Measurements from ENCODE around the gene STYXL2. TPM values are rescaled to one million over a fixed set of nuclear protein-coding genes. Genes with fewer than 3 reads are reported as not detected.

The STYXL2 gene
- polyA plus RNA-seq, 3 donors, result 0.51 to 0.58 (median 0.53) TPM

GRCh38 chr1:167105271-167106118 lies 11.6 kb downstream of the STYXL2 start:
- no peak for DNase-seq (ENCODE audit: low read depth in 3 of 3, low spot score in 2 of 3)

DNA sequence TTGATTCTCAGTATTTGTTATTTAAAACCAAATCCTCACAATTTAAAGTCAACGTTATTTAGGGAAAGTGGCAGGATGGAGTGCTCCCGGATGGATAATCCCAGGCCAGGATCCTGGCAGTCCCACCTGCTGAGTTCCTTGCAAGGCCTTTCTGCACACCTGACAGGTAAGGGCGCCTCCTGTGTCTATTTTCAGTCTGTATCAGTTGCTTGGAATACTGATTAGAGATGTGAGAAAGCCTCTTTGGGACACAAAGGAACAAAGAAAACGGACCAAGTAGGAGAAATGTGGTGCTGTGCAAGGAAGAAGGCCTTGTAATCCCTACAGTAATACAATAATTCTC lies 12.2 kb downstream of the STYXL2 start:
- no peak for DNase-seq (ENCODE audit: low read depth in 3 of 3, low spot score in 2 of 3)

GRCh38 chr1:167107456-167107855 lies 13.6 kb downstream of the STYXL2 start:
- DNase-seq (ENCODE audit: low read depth in 3 of 3, low spot score in 2 of 3), result no peak

DNA sequence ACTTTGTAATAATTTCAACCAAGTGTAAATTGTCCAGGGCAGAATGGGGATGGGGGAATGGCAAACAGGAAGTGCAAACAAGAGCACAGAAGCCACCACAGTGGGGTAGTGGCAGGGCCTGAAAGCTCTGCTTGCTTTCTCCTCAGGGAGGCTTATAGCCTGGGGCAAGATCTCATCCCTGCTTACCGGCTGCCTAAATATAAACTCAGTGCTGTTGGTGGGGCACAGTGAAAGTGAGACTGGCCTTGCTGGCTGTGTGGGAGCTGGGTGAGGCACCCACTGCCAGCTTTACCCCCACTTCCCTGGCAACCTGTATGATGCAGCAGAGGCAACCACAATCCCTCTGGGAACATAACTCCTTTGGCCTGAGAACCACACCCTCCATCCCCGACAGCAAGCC lies 15.2 kb downstream of the STYXL2 start:
- no peak for DNase-seq (ENCODE audit: low read depth in 3 of 3, low spot score in 2 of 3)

GRCh38 chr1:167110586-167110985 lies 16.7 kb downstream of the STYXL2 start:
- no peak for DNase-seq (ENCODE audit: low read depth in 3 of 3, low spot score in 2 of 3)

GRCh38 chr1:167111868-167112709 lies 18.2 kb downstream of the STYXL2 start:
- no peak for DNase-seq (ENCODE audit: low read depth in 3 of 3, low spot score in 2 of 3)

DNA sequence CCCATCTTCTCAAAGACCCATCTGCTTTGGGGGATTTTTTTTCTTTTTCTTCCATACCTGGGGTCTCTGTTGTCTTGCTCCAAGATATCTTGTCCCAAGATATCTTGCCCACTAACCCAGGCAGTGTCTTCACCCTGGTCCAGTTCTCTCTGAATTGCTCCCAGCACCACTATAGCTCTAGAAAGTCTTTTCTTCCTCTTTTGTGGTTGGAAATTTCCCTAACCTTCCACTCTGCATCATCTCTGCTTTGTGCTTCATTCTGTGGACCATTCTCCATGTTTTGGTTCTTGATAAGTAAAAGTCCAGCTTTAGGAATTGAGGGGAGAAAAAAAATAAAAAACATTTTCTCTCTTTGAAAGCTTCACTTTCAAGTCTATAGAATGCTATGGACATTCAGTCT lies 20.9 kb downstream of the STYXL2 start:
- DNase-seq (ENCODE audit: low read depth in 3 of 3, low spot score in 2 of 3), result no peak

DNA sequence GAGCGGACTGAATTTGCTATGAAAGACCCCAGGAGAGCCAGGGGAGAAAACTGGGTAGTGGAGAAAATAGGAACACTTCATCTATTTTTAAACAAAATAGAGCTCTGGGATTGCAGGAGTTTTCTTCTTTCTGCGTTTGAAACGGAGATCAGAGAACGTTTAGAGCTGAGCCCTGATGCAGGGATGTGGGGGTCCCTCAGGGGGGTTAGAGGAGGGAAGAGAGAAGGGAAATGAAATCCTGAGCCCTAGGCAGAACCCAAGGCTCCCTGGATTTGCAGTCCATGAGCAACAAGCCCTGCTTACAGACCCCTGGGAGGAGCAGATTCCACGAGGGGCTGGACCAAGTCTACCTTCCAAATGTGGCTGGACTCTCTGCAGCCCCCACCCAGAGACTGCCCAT lies 21.8 kb downstream of the STYXL2 start:
- DNase-seq (ENCODE audit: low read depth in 3 of 3, low spot score in 2 of 3), result no peak

DNA sequence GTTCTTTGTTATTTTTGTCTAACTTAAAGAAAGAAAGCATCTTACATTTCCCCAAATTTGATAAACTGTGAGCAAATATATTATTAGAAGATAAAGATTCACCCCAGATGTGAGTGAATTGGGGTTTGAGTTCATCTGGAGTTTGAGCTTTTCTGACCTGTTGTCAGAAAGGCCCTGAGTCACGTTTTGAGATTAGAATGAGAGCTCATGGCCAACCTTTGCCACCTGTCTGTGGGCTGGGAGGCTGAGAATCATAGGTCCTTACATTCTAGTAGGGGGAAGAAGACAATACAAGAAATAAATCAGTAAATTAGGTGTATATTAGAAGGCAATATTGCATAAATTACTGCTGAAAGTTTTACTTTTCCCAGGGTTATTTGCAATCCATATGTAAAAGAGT lies 22.3 kb downstream of the STYXL2 start:
- no peak for DNase-seq (ENCODE audit: low read depth in 3 of 3, low spot score in 2 of 3)

- DNase-seq (ENCODE audit: low read depth in 3 of 3, low spot score in 2 of 3), result no peak
These were observed 23.4 kb downstream of the STYXL2 start for GRCh38 chr1:167117225-167117624.

DNA sequence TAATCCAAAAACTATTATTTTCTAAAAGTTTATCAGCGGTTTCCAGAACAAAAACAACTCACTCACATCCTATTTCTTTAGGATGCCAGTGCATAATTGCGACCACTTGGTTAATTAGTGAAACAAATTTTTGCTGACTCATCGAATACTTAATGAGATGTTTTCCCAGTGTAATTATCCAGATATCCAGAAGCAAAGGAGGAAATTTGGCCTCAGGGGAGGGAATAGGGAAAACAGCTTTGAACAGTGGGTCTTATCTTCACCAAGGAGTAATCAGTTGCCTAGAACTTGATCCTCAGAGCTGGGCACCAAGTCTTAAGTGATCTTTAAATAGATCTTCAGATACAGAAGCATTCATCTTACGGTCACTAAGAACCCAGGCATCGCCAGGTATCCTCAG lies 24.3 kb downstream of the STYXL2 start:
- DNase-seq (ENCODE audit: low read depth in 3 of 3, low spot score in 2 of 3), result no peak

DNA sequence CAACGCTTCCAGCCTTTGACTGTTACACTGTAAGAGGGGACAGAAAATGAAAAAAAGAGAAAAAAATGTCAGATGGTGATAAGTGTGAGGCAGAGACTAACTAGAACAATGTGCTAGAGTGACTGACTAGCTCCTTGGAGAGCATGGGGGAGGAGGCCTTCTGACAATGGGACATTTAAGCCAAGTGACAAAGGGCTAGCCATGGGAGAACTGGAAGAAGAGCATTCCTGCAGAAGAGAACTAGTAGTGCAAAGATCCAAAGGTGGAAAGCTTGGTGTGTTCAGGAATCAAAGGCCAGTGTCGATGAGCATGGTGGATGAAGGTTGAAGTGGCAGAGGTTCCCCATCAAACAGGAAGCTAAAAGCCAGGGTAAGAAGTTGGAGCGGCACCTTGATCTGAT lies 25.8 kb downstream of the STYXL2 start:
- no peak for DNase-seq (ENCODE audit: low read depth in 3 of 3, low spot score in 2 of 3)

DNA sequence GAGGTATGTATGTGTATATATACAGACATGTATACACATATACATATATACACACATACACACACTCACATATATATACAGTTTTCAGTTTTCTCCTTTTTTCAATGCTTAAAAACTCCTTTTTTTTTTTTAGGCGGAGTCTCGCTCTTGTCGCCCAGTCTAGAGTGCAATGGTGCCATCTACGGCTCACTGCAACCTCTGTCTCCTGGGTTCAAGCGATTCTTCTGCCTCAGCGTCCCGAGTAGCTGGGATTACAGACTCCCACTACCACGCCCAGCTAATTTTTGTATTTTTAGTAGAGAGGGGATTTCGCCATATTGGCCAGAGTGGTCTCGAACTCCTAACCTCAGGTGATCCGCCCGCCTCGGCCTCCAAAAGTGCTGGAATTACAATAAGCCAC lies 27.0 kb downstream of the STYXL2 start:
- DNase-seq (ENCODE audit: low read depth in 3 of 3, low spot score in 2 of 3), result no peak

- no peak for DNase-seq (ENCODE audit: low read depth in 3 of 3, low spot score in 2 of 3)
These were observed 27.7 kb downstream of the STYXL2 start for GRCh38 chr1:167121375-167122120.

- DNase-seq (ENCODE audit: low read depth in 3 of 3, low spot score in 2 of 3), result no peak
These were observed 28.2 kb downstream of the STYXL2 start for GRCh38 chr1:167122121-167122480.

- no peak for DNase-seq (ENCODE audit: low read depth in 3 of 3, low spot score in 2 of 3)
These were observed 28.7 kb downstream of the STYXL2 start for GRCh38 chr1:167122568-167122967.

- DNase-seq (ENCODE audit: low read depth in 3 of 3, low spot score in 2 of 3), result no peak
These were observed 32.4 kb downstream of the STYXL2 start for GRCh38 chr1:167126317-167126716.

DNA sequence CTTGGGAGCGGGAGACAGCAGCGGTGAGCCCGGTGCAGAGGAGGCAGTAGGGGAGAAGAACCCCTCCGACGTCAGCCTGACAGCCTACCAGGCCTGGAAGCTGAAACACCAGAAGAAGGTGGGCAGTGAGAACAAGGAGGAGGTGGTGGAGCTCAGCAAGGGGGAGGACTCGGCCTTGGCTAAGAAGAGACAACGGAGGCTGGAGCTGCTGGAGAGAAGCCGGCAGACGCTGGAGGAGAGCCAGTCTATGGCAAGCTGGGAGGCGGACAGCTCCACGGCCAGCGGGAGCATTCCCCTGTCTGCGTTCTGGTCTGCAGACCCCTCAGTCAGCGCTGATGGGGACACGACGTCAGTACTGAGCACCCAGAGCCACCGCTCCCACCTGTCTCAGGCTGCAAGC lies 32.9 kb downstream of the STYXL2 start:
- DNase-seq (ENCODE audit: low read depth in 3 of 3, low spot score in 2 of 3), result no peak

GRCh38 chr1:167127236-167127635 lies 33.4 kb downstream of the STYXL2 start:
- DNase-seq (ENCODE audit: low read depth in 3 of 3, low spot score in 2 of 3), result no peak

DNA sequence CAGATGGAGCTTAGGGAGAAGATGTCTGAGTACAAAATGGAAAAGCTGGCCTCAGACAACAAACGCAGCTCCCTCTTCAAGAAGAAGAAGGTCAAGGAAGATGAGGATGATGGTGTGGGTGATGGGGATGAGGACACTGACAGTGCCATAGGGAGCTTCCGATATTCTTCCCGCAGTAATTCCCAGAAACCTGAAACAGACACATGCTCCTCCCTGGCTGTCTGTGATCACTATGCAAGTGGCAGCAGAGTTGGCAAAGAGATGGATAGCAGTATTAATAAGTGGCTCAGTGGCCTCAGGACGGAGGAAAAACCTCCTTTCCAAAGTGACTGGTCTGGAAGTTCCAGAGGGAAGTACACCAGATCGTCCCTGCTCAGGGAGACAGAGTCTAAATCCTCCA lies 33.8 kb downstream of the STYXL2 start:
- no peak for DNase-seq (ENCODE audit: low read depth in 3 of 3, low spot score in 2 of 3)
